ENCODE measurements around the gene ANKRD35. TPM values are rescaled to one million over a fixed set of nuclear protein-coding genes. Genes with fewer than 3 reads are reported as not detected.

The ANKRD35 gene
- total and polyA plus RNA-seq, 10 of the 15 experiments (the other 5 are each of a cell fraction or from before 2014, with no cell fraction given), result 0.01 to 0.08 TPM; not detected in 8

DNA sequence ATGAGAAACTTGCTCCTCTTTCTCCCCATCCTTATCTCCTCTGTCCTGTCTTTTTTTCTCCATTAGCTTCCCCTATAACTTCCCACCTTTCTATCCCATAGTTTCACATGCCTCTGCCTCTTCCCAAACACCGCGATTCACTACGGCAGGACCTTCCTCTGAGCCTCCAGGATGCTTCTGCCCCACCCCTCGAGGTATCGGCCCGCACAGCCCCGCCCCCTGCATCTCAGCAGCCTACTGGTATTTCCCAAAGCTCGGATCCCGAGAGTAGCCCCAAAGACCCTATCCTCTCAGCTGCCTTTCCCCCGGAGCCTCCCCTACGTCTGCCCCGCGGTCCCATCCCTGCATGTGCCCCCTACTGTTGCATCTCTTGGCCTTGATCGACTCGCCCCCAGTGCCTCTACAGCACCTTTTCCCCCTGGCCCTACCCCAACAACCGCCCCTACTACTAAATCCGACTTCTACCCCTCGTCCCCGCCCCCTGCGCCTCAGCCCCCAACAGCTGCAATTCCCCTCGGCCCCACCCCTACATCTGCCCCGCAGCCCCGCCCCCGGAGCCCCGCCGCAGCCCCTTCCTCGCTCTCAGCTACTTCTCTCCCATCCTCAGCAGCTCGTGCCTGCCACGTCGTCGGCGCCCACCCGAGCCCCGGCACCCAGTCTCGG, 27.3 kb downstream of the ANKRD35 start:
- no peaks in the 10 kb centered on the region for H3K79me2 ChIP-seq (ENCODE audit: control insufficient read depth, insufficient read depth, low read length)
- in situ Hi-C loops (cut with MboI), result loop anchor here (5.0 kb wide), 1 partner anchor 59 kb away; the partner anchor contains the start of gene PEX11B
- peak overlapping the region; percentile 82 for H3K4me3 ChIP-seq
- ChIA-PET RAD21 (ENCODE audit: unreplicated experiment) (interaction anchor here (0.6 to 4.7 kb wide), 15 partner anchors 12 to 183 kb away, joined by 3 to 69 read pairs (median 4); partner anchors contain the start of genes ANKRD34A, HJV, ITGA10 and LIX1L), POLR2A (interaction anchor here (0.6 to 4.4 kb wide), 22 partner anchors 10 to 250 kb away, joined by 3 to 25 read pairs (median 6); partner anchors contain the start of genes ANKRD34A, ANKRD35, GPR89A and LIX1L), CTCF (interaction anchor here (1.1 to 8.0 kb wide), 16 partner anchors 12 to 175 kb away, joined by 3 to 172 read pairs (median 6); partner anchors contain the start of genes ANKRD34A, ITGA10, NUDT17 and POLR3C), SMC1A (ENCODE audit: uncharacterized antibody, unreplicated experiment) (interaction anchor here (0.6 to 4.7 kb wide), 13 partner anchors 12 to 135 kb away, joined by 3 to 54 read pairs (median 5); partner anchors contain the start of genes ANKRD34A, NUDT17, POLR3C and POLR3GL)
- BruUV-seq (replicated peaks), result no TSS peak
- no peaks in the 10 kb centered on the region for H3K9me3 ChIP-seq (replicated peaks; ENCODE audit: control insufficient read depth, insufficient read depth, low read length)
- no peak for FAIRE-seq
- H2AFZ ChIP-seq (ENCODE audit: control insufficient read depth, low read depth, low read length), result peak overlapping the region; percentile 81
- no peaks in the 10 kb centered on the region for H3K4me1 ChIP-seq (ENCODE audit: control insufficient read depth, insufficient read depth, low read length)
- H3K9ac ChIP-seq (ENCODE audit: control insufficient read depth, insufficient read depth, low read length), result peak overlapping the region; percentile 68; the same call in 1 of the 2 replicates
- intact Hi-C loops (cut with micrococcal nuclease; ENCODE audit: unreplicated experiment), result no loop called here
- no peaks in the 10 kb centered on the region for H4K20me1 ChIP-seq (ENCODE audit: control insufficient read depth, insufficient read depth)
- peak overlapping the region; percentile 58 for H3K27ac ChIP-seq (ENCODE audit: control insufficient read depth, insufficient read depth)
- no peaks in the 10 kb centered on the region for H3K27me3 ChIP-seq (replicated peaks in 1 of 2; ENCODE audit: control insufficient read depth in 2 of 2, insufficient read depth in 2 of 2, low read length in 1 of 2)
- TF ChIP-seq, protein P1, sequence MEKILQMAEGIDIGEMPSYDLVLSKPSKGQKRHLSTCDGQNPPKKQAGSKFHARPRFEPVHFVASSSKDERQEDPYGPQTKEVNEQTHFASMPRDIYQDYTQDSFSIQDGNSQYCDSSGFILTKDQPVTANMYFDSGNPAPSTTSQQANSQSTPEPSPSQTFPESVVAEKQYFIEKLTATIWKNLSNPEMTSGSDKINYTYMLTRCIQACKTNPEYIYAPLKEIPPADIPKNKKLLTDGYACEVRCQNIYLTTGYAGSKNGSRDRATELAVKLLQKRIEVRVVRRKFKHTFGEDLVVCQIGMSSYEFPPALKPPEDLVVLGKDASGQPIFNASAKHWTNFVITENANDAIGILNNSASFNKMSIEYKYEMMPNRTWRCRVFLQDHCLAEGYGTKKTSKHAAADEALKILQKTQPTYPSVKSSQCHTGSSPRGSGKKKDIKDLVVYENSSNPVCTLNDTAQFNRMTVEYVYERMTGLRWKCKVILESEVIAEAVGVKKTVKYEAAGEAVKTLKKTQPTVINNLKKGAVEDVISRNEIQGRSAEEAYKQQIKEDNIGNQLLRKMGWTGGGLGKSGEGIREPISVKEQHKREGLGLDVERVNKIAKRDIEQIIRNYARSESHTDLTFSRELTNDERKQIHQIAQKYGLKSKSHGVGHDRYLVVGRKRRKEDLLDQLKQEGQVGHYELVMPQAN (conservative IDR thresholded peaks at IDR 0.05), result peak; percentile 35; the same call in 1 of the 2 replicates
- 0 out of 2 replicates have a peak, but pooled peaks have one; percentile 15 for TF ChIP-seq ASH2L (IDR thresholded peaks at IDR 0.05; ENCODE audit: borderline replicate concordance, low read depth)
- TF ChIP-seq FOXM1 (IDR thresholded peaks at IDR 0.05; ENCODE audit: low read depth, low read length), result no peak
- no peak for TF ChIP-seq MEF2B (IDR thresholded peaks at IDR 0.05; ENCODE audit: partially characterized antibody, poor library complexity, severe bottlenecking)
- TF ChIP-seq PAX8 (IDR thresholded peaks at IDR 0.05), result no peak
- 4% methylated on average over 15 of the region's 35 CpGs for WGBS (ENCODE audit: insufficient coverage, insufficient replicate concordance, low lambda C conversion rate, missing lambda C conversion rate)
- no peak for DNase-seq (ENCODE audit: low read depth, low spot score)
- peak; percentile 54 for ATAC-seq
- peak overlapping the region; percentile 51; the same call in 1 of the 2 replicates for H3K4me2 ChIP-seq (ENCODE audit: control insufficient read depth, insufficient read depth)
- H3K36me3 ChIP-seq (ENCODE audit: control insufficient read depth in 2 of 2, insufficient read depth in 2 of 2, low read length in 1 of 2), result peaks cover 4 to 5% of the 10 kb centered on the region in 2 experiments; a peak in 3 of 4 replicates

Measured in GM12878 (cell line).